IMR-90 (cell line): ENCODE results near the gene DLG4.

Experiments
- CHD1 ChIP-seq: IDR thresholded peaks from 2 replicates; pipeline ENCODE4 v1.6.1; 2012; ENCODE audit warnings: low read depth, low read length, improper control_type of control experiment
- MAFK ChIP-seq: IDR thresholded peaks from 2 replicates; pipeline ENCODE4 v1.6.1; 2012; ENCODE audit warnings: low read depth, low read length, improper control_type of control experiment
- POLR2A ChIP-seq: IDR thresholded peaks from 2 replicates; pipeline ENCODE4 v1.6.1; 2012; ENCODE audit warnings: mild to moderate bottlenecking, low read depth, low read length
- RCOR1 ChIP-seq: IDR thresholded peaks from 2 replicates; pipeline ENCODE4 v1.6.1; 2012; ENCODE audit warnings: mild to moderate bottlenecking, low read length, improper control_type of control experiment; ENCODE audit not compliant: insufficient replicate concordance
- RFX5 ChIP-seq: IDR thresholded peaks from 2 replicates; pipeline ENCODE4 v1.8.0; 2012; ENCODE audit warnings: low read depth, mild to moderate bottlenecking, low read length, moderate library complexity
- TF ChIP-seq, protein P1 (sequence below): conservative IDR thresholded peaks from 2 replicates; pipeline ENCODE4 v1.5.1; 2012; ENCODE audit warnings: mild to moderate bottlenecking, low read depth, low read length, improper control_type of control experiment
- TF ChIP-seq, protein P2 (sequence below): fragments of 150-350 bp; IDR thresholded peaks from 2 replicates; pipeline ENCODE4 v1.6.1; 2017; ENCODE audit warnings: mild to moderate bottlenecking, antibody characterized with exemption, low read length, low read depth

DNA sequence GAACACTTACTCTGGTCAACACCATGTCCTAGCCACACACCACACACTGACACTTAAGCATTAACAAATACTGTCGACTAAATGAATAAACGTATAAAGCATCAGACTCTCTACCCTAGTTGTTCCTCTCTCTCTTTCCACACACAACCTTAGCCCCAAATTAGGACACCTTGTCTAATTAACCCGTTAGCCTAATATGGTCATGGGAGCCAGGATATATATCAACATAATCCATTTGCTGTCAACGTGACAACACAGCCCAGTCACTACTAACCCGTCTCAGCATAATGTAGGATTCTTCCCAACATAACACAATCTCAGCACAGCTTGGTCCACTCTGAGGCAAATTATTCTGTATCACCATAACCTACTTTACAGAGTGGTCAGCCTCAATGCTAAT is 12.5 kb upstream of the DLG4 start:
- TF ChIP-seq CHD1 (no peak), MAFK (no peak), POLR2A (no peak), RFX5 (no peak), RCOR1 (no peak)
- TF ChIP-seq, protein P1, sequence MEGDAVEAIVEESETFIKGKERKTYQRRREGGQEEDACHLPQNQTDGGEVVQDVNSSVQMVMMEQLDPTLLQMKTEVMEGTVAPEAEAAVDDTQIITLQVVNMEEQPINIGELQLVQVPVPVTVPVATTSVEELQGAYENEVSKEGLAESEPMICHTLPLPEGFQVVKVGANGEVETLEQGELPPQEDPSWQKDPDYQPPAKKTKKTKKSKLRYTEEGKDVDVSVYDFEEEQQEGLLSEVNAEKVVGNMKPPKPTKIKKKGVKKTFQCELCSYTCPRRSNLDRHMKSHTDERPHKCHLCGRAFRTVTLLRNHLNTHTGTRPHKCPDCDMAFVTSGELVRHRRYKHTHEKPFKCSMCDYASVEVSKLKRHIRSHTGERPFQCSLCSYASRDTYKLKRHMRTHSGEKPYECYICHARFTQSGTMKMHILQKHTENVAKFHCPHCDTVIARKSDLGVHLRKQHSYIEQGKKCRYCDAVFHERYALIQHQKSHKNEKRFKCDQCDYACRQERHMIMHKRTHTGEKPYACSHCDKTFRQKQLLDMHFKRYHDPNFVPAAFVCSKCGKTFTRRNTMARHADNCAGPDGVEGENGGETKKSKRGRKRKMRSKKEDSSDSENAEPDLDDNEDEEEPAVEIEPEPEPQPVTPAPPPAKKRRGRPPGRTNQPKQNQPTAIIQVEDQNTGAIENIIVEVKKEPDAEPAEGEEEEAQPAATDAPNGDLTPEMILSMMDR: no peak
- TF ChIP-seq, protein P2, sequence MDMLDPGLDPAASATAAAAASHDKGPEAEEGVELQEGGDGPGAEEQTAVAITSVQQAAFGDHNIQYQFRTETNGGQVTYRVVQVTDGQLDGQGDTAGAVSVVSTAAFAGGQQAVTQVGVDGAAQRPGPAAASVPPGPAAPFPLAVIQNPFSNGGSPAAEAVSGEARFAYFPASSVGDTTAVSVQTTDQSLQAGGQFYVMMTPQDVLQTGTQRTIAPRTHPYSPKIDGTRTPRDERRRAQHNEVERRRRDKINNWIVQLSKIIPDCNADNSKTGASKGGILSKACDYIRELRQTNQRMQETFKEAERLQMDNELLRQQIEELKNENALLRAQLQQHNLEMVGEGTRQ: no peak
